ENCODE measurements around the gene ADCY2. TPM values are rescaled to one million over a fixed set of nuclear protein-coding genes. Genes with fewer than 3 reads are reported as not detected.

Gene ADCY2
- polyA plus RNA-seq, 1 of the 3 experiments (the other 2 are of a cell fraction) = not detected

GRCh38 chr5:7793895-7794294, 398.0 kb downstream of the ADCY2 start (continued):
- TF ChIP-seq MAX (IDR thresholded peaks at IDR 0.05; ENCODE audit: low read depth) = no peak

GRCh38 chr5:7794311-7794710, 398.4 kb downstream of the ADCY2 start:
- no peak for TF ChIP-seq JUND (IDR thresholded peaks at IDR 0.05)
- no peak for TF ChIP-seq TAF1 (IDR thresholded peaks at IDR 0.05; ENCODE audit: borderline replicate concordance, low read depth, low read length)
- Histone ChIP-seq H3F3A (replicated peaks; ENCODE audit: insufficient read depth) (no peaks in the 10 kb centered on the region), H3K9me3 (no peaks in the 10 kb centered on the region), H3K9me2 (no peaks in the 10 kb centered on the region), H3K79me2 (ENCODE audit: insufficient read depth) (no peaks in the 10 kb centered on the region), H3K27me3 (ENCODE audit: insufficient read depth) (peaks cover 10% of the 10 kb centered on the region), H3K27ac (ENCODE audit: low read depth in 2 of 2, low read length in 1 of 2) (no peak overlapping the region), H3K4me1 (ENCODE audit: control insufficient read depth in 1 of 2, insufficient read depth in 2 of 2, low read depth in 1 of 2, low read length in 1 of 2) (no peaks in the 10 kb centered on the region), H3K4me3 (ENCODE audit: low read depth in 2 of 2, low read length in 1 of 2) (no peak overlapping the region), H3K36me3 (replicated peaks in 1 of 2; ENCODE audit: control insufficient read depth in 1 of 2, insufficient read depth in 2 of 2, low read length in 1 of 2) (no peaks in the 10 kb centered on the region), H2AFZ (ENCODE audit: low read depth) (no peak overlapping the region), H3K4me2 (no peak overlapping the region), H3K9ac (no peak overlapping the region), H4K20me1 (ENCODE audit: insufficient read depth) (no peaks in the 10 kb centered on the region)
- WGBS (ENCODE audit: low lambda C conversion rate) = 0% methylated on average over 5 of the region's 5 CpGs
- ChIA-PET POLR2A (no interaction called here), CTCF (interaction anchor here (1.5 kb wide), 1 partner anchor 10 kb away, joined by 3 read pairs; no protein-coding TSS in a partner anchor)
- DNase-seq = no peak

GRCh38 chr5:7794823-7795222, 398.9 kb downstream of the ADCY2 start:
- Histone ChIP-seq H3K4me2 (no peak overlapping the region), H3K27me3 (ENCODE audit: insufficient read depth) (peaks cover 10% of the 10 kb centered on the region), H3K27ac (ENCODE audit: low read depth in 2 of 2, low read length in 1 of 2) (no peak overlapping the region), H3F3A (replicated peaks; ENCODE audit: insufficient read depth) (no peaks in the 10 kb centered on the region), H3K36me3 (replicated peaks in 1 of 2; ENCODE audit: control insufficient read depth in 1 of 2, insufficient read depth in 2 of 2, low read length in 1 of 2) (no peaks in the 10 kb centered on the region), H3K4me3 (ENCODE audit: low read depth in 2 of 2, low read length in 1 of 2) (no peak overlapping the region), H4K20me1 (ENCODE audit: insufficient read depth) (no peaks in the 10 kb centered on the region), H3K9ac (no peak overlapping the region), H2AFZ (ENCODE audit: low read depth) (no peak overlapping the region), H3K9me2 (no peaks in the 10 kb centered on the region), H3K4me1 (ENCODE audit: control insufficient read depth in 1 of 2, insufficient read depth in 2 of 2, low read depth in 1 of 2, low read length in 1 of 2) (no peaks in the 10 kb centered on the region), H3K9me3 (no peaks in the 10 kb centered on the region), H3K79me2 (ENCODE audit: insufficient read depth) (no peaks in the 10 kb centered on the region)
- TF ChIP-seq TEAD4 (IDR thresholded peaks at IDR 0.05; ENCODE audit: borderline replicate concordance, insufficient read depth) (no peak), GABPA (IDR thresholded peaks at IDR 0.05; ENCODE audit: low read depth) (no peak), PBX3 (IDR thresholded peaks at IDR 0.05) (no peak), GATA2 (CRISPR knock-in tag; IDR thresholded peaks at IDR 0.05) (no peak), MXI1 (IDR thresholded peaks at IDR 0.05; ENCODE audit: low read depth, low read length) (no peak), SMC3 (IDR thresholded peaks at IDR 0.05; ENCODE audit: low read depth, low read length) (no peak), REST (IDR thresholded peaks at IDR 0.05; ENCODE audit: low read depth, low read length) (no peak), CHD2 (IDR thresholded peaks at IDR 0.05; ENCODE audit: low read length, partially characterized antibody) (no peak), IRF3 (IDR thresholded peaks at IDR 0.05; ENCODE audit: low read depth, low read length) (no peak), POLR2AphosphoS5 (IDR thresholded peaks at IDR 0.05; ENCODE audit: low read depth, low read length) (no peak), FOSL2 (IDR thresholded peaks at IDR 0.05; ENCODE audit: borderline replicate concordance, low read depth) (no peak), JUND (IDR thresholded peaks at IDR 0.05) (no peak), NFIC (IDR thresholded peaks at IDR 0.05; ENCODE audit: borderline replicate concordance) (no peak)
- ChIA-PET POLR2A (no interaction called here), CTCF (no interaction called here)
- DNase-seq = no peak
- WGBS (ENCODE audit: low lambda C conversion rate) = 0% methylated on average over 1 of the region's 1 CpG

All from SK-N-SH (cell line).